Measurements from ENCODE around the gene MKLN1.

MKLN1 gene

DNA sequence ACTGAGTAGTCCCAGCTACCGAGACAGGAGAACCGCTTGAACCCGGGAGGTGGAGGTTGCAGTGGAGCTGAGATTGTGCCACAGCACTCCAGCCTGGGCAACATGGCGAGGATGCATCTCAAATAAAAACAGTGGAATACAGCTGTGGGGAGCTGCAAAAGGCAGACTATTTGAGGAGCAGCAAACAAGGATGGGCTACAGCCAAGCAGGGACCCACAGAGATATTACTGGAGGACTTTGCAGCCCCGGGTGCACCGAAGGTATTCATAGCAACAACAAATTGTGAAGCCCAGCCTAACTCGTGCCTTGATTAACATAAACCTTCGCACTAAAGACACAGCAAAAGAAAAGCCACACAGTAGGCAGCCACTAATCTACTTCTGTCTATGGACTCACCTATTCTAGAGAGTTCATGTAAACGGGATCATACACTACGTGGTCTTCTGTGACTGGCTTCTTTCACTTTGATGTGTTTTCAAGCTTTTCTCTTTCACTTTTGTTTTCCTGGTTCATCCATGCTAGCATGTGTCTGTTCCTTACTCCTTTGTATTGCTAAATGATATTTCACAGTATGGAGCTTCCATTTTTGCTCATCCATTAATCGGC is 194.8 kb downstream of the MKLN1 start:
- no peak for DNase-seq (ENCODE audit: low spot score)

- DNase-seq (ENCODE audit: low spot score): no peak
These were observed 196.4 kb downstream of the MKLN1 start for GRCh38 chr7:131524115-131524514.

- no peak for DNase-seq (ENCODE audit: low spot score)
These were observed 197.0 kb downstream of the MKLN1 start for GRCh38 chr7:131524703-131525102.

- DNase-seq (ENCODE audit: low spot score): no peak
These were observed 198.1 kb downstream of the MKLN1 start for GRCh38 chr7:131525820-131526219.

GRCh38 chr7:131527456-131527855 is 199.8 kb downstream of the MKLN1 start:
- DNase-seq (ENCODE audit: low spot score): no peak

GRCh38 chr7:131529179-131529578 is 201.5 kb downstream of the MKLN1 start:
- no peak for DNase-seq (ENCODE audit: low spot score)

DNA sequence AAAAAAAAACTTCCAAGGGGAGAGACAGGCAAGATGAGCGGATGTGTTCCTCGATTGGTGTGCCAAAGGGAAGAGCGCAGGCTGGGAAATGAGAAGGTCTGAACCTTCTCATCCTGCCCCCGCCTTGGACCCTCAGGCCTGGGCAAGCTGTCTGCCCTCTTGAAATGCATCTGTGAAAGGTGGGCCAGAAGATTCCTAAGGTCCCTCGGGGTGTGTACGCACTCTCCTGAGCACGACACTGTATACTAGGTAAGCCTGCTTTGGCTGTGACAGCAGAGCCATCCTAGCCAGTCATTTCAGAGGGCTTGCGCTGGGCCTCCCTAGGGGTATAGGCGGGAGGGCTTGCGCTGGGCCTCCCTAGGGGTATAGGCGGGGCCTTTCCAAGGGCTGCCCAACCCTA is 201.9 kb downstream of the MKLN1 start:
- DNase-seq (ENCODE audit: low spot score): no peak

DNA sequence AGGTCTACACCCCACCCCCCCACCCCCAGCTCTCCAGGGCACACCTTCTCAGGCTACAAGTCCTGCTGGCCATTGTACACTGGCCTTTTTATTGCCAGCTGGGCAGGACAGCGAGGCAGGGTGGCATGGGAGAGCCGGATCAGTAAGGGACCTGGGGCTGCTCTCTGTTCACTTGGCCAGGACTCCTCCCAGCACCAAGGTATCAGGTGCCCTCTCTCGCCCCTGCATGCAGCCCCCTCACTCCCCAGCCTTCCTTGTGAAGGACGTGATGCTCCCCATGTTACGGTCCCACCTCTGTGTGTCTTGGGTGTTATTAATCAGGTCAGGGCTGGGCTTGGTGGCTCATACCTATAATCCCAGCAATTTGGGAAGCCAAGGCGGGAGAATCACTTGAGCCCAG is 202.5 kb downstream of the MKLN1 start:
- no peak for DNase-seq (ENCODE audit: low spot score)

- DNase-seq (ENCODE audit: low spot score): no peak
These were observed 205.0 kb downstream of the MKLN1 start for GRCh38 chr7:131532570-131533091.

DNA sequence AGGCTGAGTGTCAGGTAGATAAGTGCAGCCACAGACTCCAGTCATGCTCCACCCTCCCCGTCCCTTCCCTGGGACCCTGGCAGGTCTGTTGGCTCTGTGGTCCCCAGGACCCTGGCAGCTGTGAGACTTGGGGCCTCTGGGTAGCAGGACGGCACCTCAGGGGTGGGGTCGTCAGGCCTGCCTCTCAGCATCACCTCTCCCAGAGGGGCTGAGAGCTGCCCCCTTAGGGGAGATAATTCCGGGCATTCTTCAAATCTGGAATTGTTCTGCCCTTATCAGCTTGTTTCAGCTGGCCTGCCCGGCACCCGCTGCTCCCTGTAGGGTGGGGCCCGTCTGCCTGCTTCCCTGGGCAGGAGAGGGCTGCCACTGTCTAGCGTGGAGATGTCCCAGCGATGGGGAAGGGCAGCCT is 205.5 kb downstream of the MKLN1 start:
- DNase-seq (ENCODE audit: low spot score): no peak

GRCh38 chr7:131533566-131534561 is 206.2 kb downstream of the MKLN1 start:
- no peak for DNase-seq (ENCODE audit: low spot score)

GRCh38 chr7:131536361-131536849 is 208.7 kb downstream of the MKLN1 start:
- DNase-seq (ENCODE audit: low spot score): no peak

- DNase-seq (ENCODE audit: low spot score): no peak
These were observed 209.9 kb downstream of the MKLN1 start for GRCh38 chr7:131537571-131537978.

DNA sequence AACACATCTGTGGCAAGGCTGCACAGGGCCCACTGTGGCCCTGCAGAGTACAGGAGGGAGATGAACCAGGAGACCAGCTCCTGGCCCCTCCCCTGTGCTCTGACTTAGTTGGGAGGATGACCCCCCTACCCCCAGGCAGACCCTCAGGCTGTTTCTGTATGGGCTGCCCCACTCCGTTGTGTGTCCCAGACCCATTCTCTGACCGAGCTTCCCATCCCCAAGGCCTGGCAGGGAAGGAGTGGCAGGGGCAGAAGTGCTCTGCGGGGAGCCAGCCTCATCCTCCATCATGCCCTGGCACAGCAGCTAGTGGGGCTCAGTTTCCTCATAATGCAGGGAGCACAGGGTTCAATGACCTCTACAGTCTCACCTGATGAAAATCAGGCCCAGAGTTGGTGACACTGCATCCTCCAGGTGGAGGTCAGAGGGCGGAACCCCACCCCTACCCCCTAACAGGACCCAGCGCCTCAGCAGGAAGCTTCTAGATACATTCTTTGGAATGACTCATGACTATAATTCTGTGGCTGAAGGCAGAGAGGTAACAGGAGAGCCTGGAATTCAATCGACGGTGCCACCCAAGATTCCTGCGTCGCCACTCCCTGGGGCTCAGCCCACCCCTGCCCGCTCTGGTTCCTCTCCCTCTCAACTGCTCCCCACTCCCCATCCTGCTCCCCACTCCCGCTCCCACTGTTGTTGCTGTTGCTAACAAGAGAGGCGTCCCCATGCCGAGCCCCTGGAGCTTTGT is 210.6 kb downstream of the MKLN1 start:
- no peak for DNase-seq (ENCODE audit: low spot score)

- no peak for DNase-seq (ENCODE audit: low spot score)
These were observed 211.1 kb downstream of the MKLN1 start for GRCh38 chr7:131538813-131539179.

DNA sequence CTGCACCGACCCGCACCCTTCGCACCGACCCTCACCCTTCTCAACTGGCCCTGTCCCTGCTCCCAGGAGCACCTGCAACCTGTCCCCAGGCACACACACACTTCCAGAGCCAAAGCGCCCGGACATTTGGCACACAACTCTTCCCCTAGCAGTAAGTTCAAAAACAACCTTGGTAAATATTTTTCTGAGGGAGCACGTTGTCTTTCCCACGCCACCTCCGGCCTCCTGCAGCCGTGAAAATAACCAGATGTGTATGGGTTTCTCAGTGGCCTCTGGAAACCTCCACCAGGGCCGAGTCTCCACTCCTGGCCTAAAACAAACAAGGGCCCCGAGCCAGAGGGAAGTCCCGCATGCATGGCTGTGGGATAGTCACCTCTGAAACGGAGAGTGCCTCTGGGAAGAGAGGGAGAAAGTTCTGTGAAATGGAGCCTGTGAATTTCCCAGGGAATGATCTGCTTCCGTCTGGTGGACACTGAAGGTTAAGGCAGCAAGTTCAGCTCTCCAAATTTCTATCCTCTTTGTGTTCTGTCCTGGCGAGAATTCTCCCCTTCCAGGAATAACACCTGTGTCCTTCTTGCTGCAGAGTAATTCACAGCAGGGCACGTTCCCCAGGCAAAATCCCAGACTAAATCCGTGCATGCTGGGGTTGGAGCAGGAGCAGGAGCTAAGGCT is 213.0 kb downstream of the MKLN1 start:
- no peak for DNase-seq (ENCODE audit: low spot score)

GRCh38 chr7:131543298-131543697 is 215.6 kb downstream of the MKLN1 start:
- no peak for DNase-seq (ENCODE audit: low spot score)

DNA sequence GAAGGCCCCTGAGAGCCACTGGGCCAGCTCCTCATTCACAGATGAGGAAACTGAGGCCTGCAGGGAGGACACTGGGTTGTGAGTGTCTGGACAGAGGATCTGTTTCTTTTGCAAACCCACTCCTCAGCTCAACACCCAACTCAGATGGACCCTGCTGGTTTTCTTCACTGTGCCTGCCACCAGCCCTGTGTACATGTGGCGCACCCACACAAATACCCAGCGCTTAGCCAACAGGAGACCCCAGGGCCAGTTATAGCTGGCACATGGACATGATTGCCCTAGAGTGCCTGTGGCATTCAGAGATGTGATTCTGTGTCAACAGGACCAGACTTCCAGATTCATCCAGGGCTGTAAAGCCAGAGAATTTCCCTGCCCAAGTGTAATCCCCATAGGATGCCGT is 216.3 kb downstream of the MKLN1 start:
- no peak for DNase-seq (ENCODE audit: low spot score)

DNA sequence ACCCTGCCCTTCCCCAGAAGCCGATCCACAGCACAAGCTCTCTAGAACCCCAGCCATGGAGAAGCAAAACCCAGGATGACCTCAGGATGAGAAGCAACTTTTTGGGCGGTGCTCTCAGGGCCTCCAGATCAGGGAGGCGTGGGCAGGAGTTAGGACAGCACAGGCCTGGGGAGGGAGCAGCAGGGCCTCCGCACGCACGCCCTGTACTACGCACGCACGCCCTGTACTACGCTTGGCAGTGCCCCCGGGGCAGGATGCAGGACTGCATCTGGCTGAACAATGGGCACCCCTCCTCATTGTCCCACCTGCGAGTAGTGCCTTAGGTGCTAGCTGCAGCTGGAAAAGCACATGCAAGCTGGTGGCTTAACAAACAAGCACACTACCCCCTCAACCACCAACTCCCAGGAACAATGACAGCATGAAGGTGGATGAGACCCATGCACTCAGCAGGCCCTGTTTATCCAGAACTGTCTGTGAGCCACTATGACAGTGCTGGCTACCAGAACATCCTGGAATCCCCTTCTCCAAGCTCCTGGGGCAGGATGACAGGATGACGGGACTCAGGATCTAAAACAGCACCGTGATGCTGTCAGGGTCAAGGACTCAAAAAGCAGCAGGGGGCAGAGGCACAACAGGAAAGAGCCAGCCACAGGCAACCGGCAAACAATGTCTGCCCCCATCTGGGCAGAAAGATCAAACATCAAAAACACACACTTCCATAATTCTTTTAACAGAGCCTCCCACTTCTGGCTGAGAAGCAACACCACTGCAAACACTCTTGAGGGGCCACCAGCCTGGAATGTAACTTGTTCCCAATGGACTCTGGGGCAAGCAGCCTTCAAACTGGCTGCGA is 217.0 kb downstream of the MKLN1 start:
- DNase-seq (ENCODE audit: low spot score): no peak

GRCh38 chr7:131546126-131546525 is 218.4 kb downstream of the MKLN1 start:
- no peak for DNase-seq (ENCODE audit: low spot score)
